ENCODE measurements around the gene BAK1.

BAK1 gene

DNA sequence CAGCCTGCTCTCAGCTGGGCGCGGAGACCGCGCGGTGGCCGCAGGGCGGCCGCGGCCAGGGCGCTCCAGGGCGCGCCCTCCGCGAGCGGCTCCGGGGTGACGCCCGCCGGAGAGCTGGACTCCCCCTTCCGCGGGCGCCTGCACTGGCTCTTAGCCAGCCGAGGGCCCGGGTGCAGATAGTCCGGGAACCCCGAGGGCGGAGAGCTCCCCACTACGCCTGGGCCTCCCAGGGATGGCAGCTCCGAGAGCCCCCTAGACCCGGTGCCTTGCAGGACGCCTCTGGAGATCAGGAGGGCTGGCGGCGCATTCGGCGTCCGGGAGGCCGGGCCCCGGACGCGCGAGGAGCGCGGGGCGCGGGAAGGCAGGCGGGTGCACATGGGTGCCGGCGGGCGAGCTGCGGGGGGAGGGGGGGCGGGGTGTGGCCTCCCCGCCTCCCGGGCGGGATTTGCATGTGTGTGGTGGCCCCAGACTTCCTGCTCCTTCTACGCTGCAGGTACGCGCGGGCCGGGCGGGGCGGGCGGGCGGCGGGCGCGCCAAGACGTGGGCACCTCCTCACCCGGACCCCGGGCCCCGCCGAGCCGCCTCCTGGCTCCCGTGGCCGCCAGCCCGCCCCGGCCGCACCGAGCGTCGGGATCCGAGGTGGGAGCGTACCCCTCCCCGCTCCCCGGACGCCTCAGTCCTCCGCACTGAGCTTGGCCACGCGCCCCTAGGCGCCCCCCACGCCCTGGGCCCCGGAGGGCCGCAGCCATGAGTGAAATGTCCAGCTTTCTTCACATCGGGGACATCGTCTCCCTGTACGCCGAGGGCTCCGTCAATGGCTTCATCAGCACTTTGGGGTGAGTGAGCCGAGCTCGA, 41.0 kb upstream of the BAK1 start, which contains the start of gene ITPR3:
TSS of gene ITPR3 (plus strand) at position 467 of the 855 bp plus-strand sequence. CDS start at position 748, 281 bp downstream.
- H3K27ac ChIP-seq (replicated peaks) = no peak within 1 kb of the TSS
- H3K27me3 ChIP-seq (ENCODE audit: insufficient read depth, poor library complexity, severe bottlenecking) = peaks cover 23% of the 10 kb centered on the region
- peak within 1 kb of the TSS; percentile 44 for H3K4me3 ChIP-seq (replicated peaks; ENCODE audit: insufficient read depth, low read length)
- TF ChIP-seq, protein P1, sequence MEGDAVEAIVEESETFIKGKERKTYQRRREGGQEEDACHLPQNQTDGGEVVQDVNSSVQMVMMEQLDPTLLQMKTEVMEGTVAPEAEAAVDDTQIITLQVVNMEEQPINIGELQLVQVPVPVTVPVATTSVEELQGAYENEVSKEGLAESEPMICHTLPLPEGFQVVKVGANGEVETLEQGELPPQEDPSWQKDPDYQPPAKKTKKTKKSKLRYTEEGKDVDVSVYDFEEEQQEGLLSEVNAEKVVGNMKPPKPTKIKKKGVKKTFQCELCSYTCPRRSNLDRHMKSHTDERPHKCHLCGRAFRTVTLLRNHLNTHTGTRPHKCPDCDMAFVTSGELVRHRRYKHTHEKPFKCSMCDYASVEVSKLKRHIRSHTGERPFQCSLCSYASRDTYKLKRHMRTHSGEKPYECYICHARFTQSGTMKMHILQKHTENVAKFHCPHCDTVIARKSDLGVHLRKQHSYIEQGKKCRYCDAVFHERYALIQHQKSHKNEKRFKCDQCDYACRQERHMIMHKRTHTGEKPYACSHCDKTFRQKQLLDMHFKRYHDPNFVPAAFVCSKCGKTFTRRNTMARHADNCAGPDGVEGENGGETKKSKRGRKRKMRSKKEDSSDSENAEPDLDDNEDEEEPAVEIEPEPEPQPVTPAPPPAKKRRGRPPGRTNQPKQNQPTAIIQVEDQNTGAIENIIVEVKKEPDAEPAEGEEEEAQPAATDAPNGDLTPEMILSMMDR (IDR thresholded peaks at IDR 0.05; ENCODE audit: insufficient read depth, low read length) = no peak
- TF ChIP-seq SPI1 (IDR thresholded peaks at IDR 0.05; ENCODE audit: borderline replicate concordance, low read depth) (no peak), GABPA (IDR thresholded peaks at IDR 0.05; ENCODE audit: low read depth) (no peak), POLR2AphosphoS5 (IDR thresholded peaks at IDR 0.05; ENCODE audit: low read depth) (no peak)
- TF ChIP-seq, protein P2, sequence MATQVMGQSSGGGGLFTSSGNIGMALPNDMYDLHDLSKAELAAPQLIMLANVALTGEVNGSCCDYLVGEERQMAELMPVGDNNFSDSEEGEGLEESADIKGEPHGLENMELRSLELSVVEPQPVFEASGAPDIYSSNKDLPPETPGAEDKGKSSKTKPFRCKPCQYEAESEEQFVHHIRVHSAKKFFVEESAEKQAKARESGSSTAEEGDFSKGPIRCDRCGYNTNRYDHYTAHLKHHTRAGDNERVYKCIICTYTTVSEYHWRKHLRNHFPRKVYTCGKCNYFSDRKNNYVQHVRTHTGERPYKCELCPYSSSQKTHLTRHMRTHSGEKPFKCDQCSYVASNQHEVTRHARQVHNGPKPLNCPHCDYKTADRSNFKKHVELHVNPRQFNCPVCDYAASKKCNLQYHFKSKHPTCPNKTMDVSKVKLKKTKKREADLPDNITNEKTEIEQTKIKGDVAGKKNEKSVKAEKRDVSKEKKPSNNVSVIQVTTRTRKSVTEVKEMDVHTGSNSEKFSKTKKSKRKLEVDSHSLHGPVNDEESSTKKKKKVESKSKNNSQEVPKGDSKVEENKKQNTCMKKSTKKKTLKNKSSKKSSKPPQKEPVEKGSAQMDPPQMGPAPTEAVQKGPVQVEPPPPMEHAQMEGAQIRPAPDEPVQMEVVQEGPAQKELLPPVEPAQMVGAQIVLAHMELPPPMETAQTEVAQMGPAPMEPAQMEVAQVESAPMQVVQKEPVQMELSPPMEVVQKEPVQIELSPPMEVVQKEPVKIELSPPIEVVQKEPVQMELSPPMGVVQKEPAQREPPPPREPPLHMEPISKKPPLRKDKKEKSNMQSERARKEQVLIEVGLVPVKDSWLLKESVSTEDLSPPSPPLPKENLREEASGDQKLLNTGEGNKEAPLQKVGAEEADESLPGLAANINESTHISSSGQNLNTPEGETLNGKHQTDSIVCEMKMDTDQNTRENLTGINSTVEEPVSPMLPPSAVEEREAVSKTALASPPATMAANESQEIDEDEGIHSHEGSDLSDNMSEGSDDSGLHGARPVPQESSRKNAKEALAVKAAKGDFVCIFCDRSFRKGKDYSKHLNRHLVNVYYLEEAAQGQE (IDR thresholded peaks at IDR 0.05; ENCODE audit: insufficient replicate concordance, low read depth) = no peak
- peak in 1 of 2 experiments; percentile 17 for DNase-seq (ENCODE audit: low read depth in 1 of 2, low spot score in 1 of 2)

DNA sequence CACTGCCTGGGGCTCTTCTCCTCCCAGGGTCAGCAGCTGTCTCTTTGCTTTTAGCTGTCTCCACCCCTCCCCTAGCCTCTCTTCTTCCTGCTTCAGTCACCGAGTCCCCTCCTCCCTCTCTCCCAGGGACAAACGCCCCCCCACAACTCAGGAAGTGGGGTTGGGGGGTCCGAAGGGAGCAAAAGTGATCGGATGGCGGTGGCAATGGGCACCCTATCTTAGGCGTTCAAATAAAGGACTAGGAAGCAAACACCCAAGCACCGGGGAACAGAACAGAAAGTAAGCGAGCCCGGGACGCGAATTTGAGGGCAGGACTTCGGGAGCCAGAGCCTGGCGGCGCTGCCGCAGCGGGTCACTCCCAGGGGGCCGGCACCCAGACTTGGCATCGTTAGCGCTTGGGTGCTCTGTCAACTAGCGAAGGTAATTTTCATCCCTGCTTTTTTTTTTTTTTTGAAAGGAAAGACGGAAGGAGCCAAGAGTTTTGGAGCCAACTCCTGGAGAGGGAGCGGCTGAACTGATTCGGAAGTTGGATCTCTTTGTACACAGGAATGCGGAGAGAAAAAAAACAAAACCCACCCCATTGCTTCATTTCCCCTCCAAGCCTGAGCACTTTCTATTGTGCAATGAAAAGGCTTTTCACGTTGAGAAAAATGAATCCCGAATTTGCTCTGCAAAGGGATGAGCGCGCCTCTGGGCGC, 40.2 kb upstream of the BAK1 start:
- H3K4me3 ChIP-seq (replicated peaks; ENCODE audit: insufficient read depth, low read length) = peak overlapping the region; percentile 44
- no peak overlapping the region for H3K27ac ChIP-seq (replicated peaks)
- TF ChIP-seq POLR2AphosphoS5 (IDR thresholded peaks at IDR 0.05; ENCODE audit: low read depth) (no peak), GABPA (IDR thresholded peaks at IDR 0.05; ENCODE audit: low read depth) (no peak), SPI1 (IDR thresholded peaks at IDR 0.05; ENCODE audit: borderline replicate concordance, low read depth) (no peak)
- TF ChIP-seq, protein P1 (IDR thresholded peaks at IDR 0.05; ENCODE audit: insufficient read depth, low read length) = no peak
- TF ChIP-seq, protein P2 (IDR thresholded peaks at IDR 0.05; ENCODE audit: insufficient replicate concordance, low read depth) = no peak
- peak in 1 of 2 experiments; percentile 14 for DNase-seq (ENCODE audit: low read depth in 1 of 2, low spot score in 1 of 2)
- peaks cover 23% of the 10 kb centered on the region for H3K27me3 ChIP-seq (ENCODE audit: insufficient read depth, poor library complexity, severe bottlenecking)

DNA sequence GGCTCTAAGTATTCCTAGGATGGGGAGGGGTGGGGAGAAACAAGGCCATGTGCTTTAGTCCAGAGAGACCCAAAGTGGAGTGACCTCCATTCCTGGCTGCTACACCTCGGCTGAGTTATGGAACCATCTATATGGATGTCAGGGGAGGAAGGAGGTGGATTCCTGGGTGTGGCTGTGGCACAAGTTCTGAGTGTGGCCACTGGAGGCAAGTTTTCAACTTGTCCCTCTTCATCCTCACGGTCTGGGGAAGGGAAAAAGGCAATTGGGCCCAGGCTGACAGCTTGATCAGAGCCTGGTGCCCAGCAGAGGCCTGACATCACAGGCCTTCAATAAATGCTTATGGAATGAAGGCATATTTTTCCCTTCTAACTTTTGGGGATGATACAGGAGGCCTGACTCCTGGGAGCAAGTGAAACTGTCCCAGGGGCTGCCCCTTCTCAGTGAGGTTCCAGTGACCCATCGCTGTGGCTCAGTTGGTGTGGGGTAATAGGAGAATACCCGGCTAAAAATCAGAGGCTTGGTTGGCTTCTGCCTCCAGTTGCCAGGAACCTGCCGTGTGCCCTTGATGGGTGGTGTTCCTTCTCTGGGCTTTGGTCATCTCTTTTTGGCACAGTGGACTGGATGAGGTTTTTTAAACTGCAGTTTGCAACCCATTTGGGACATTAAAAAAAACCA, 39.2 kb upstream of the BAK1 start:
- no peak for DNase-seq (ENCODE audit: low read depth in 1 of 2, low spot score in 1 of 2)
- Histone ChIP-seq H3K4me3 (replicated peaks; ENCODE audit: insufficient read depth, low read length) (no peak overlapping the region), H3K27me3 (ENCODE audit: insufficient read depth, poor library complexity, severe bottlenecking) (peaks cover 23% of the 10 kb centered on the region), H3K27ac (replicated peaks) (no peak overlapping the region)
- TF ChIP-seq, protein P1 (IDR thresholded peaks at IDR 0.05; ENCODE audit: insufficient read depth, low read length) = no peak
- TF ChIP-seq, protein P2 (IDR thresholded peaks at IDR 0.05; ENCODE audit: insufficient replicate concordance, low read depth) = no peak
- TF ChIP-seq GABPA (IDR thresholded peaks at IDR 0.05; ENCODE audit: low read depth) (no peak), POLR2AphosphoS5 (IDR thresholded peaks at IDR 0.05; ENCODE audit: low read depth) (no peak), SPI1 (IDR thresholded peaks at IDR 0.05; ENCODE audit: borderline replicate concordance, low read depth) (no peak)

Data from HL-60 (cell line).